SKM-1 (cell line): ENCODE data around the gene NR3C1.

Experiments
- DNase-seq: peaks from one replicate; lab custom pipeline; 2025; ENCODE audit not compliant: unreplicated experiment; lab: John Stamatoyannopoulos, UW

The NR3C1 gene

DNA sequence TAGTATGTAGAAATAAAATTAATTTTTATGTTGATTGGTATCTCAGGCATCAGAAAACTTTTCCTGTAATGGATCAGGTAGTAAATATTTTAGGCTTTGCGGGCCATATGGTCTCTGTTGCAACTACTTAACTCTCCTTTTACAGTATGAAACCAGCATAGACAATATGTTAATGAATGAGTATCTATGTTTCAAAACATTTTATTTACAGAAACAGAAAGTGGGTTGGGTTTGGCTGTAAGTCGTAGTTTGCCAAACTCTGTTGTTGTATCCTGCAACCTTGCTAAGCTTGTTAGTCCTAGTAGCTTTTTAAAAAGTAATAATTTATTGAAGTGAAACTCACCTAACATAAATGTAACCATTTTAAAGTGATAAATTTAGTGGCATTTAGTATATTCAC is 132.1 kb downstream of the NR3C1 start:
- no peak for DNase-seq

DNA sequence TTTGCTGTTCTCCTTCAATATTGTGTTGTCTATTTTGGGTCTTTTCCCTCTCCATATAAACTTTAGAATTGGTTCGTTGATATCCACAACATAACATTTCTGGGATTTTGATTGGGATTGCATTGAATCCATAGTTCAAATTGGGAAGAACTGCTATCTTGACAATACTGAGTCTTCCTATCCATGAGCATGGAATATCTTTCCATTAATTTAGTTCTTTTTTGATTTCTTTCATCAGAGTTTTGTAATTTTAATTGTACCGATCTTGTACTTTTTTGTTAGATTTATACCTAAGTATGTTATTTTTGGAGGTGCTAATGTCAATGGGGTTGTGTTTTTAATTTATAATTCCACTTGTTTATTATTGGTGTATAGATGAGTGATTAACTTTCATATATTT is 135.1 kb downstream of the NR3C1 start:
- DNase-seq: no peak

DNA sequence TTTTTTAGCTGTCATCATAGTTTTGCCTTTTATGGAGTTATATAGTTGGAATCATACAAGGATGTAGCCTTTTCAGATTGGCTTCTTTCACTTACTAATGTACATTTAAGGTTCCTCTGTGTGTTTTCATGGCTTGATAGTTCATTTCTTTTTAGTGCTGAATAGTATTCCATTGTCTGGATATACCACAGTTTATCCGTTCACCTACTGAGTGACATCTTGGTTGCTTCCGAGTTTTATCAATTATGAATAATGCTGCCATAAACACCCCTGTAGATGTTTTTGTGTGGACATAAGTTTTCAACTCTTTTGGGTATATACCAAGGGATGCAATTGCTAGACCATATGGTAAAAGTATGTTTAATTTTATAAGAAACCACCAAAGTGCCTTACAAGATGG is 136.3 kb downstream of the NR3C1 start:
- no peak for DNase-seq

DNA sequence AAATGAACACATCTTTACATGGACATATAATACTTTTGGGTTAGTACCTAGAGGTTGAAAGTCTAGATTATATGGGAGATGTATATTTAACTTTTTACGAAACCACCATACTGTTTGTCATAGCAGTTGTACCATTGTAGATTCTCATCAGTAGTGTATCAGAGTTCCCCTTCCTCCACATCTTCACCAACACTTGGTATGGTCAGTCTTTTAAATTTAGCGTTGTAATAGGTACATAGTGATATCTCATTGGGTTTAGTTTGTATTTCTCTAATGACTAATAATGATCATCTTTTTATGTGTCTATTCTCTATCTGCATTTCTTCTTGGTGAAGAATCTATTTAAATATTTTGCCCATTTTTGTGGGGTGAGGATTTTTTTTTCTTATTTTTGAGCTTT is 137.5 kb downstream of the NR3C1 start:
- DNase-seq: no peak

DNA sequence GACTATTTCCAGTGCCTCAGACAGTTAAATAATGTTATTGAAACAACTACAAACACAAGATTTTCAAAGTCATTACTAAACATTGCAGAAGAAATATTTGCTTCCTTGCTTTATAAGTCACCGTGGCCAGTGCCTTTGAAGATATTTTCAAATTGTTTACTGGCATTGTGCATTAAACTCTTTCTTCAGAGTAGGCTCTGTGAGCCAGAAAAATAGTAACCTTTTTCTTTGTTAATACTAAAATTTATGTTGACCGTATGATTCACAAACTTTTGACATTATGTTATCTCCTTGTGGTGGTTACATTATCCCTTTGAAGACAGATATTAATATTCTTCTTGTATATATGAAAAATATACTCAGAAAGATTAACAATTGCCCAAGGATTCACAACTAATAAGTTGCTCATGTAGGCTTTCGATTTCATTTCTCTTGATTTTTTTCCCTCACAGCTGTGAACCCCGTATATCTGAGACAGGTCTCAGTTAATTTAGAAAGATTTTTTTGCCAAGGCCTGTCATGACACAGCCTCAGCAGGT is 140.1 kb downstream of the NR3C1 start:
- no peak for DNase-seq

DNA sequence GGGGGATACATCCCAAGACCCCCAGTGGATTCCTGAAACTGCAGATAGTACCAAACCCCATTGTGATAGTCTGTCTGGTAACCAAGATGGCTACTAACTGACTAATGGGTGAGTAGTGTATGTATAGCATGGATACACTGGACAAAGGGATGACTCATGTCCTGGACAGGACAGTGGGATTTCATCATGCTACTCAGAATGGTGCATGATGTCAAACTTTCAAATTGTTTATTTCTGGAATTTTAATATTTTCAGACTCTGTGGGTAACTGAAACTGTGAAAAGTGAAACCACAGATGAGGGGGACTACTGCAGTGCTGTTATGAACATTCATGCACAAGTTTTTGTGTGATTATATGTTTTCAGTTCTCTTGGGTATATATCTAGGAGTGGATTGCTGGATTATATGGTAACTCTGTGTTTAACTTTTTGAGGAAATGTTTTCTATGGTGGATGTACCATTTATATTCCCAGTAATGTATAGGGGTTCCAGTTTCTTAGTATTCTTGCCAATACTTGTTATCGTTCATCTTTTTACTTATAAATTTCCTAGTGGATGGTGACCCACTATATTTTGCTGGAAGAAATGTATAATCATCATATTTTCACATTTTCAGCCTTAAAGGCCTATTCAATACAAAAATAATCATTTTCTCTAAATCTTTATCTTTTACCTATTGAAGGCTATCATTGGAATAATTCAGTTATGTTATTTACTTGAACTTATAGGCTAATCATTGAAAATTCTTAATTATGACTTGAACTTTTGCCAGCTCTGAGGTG is 140.9 kb downstream of the NR3C1 start:
- no peak for DNase-seq

DNA sequence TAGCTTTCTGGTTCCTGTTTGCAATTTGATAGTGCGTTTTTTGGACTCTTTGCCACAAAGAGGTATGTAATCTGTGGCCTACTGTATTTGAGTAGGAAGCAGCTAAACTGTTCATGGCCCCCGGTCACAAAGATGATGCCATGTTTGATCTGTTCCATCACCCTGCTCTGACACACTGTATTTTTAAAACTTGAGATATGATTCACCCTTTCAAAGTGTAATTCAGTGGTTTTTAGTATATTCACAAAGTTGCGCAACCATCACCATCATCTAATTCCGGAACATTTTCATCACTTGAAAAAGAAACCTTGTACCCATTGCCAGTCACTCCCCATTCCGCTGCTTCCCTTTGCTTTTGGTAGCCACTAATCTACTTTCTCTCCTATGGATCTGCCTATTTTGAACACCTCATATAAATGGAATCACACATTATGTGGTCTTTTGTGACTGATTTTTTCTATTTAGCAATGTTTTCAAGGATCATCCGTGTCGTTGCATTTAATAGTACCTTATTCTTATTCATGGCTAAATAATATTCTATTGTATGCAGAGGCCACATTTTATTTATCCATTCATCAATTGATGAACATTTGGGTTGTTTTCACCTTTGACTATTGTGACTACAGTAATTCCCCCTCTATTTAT is 141.6 kb downstream of the NR3C1 start:
- no peak for DNase-seq

DNA sequence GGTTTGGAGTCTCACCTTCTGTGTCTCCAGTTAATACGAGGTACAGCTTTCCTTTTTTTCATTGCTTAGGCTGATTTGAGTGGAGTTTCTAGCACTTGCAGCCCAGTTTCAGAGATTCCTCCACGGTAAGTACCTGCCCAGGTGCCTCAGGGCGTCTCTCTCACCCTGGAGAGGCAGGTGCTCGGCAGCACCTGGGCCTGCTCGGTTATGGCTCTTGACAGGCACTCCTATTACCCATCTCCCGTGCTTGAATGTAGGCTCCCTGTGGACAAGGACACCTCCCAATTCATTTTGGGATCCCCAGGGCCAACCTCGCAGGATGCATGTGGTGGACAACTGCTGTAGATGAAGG is 144.3 kb downstream of the NR3C1 start:
- DNase-seq: no peak

DNA sequence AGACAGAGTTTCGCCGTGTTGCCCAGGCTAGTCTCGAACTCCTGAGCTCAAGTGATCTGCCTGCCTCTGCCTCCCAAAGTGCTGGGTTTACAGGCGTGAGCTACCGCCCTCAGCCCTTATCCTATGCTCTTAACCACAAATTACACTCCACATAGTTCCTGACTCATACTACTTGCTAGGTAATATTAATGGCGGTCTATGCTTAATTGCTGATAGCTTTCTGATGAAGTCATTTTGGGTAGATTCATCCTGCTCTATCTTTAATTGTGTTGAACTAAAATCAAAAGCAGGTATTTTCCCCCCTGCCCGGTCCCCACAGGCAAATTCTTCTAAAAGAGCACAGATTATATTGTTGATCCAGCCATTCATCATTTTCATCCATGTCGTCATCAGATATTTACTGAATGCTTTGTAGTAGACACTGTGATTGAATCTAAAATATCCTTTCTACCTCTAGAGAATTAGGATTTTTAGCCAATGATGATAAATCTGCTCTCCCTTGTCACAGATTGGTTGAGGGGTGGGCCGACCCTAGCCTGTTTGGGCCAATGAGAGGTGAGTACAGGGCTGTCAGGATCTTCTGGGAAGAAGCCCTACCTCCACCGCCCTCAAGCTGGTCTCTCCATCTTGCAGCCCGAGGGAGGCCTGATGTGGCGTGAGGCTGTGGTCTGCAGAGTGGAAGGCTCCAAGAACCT is 144.8 kb downstream of the NR3C1 start:
- DNase-seq: no peak

DNA sequence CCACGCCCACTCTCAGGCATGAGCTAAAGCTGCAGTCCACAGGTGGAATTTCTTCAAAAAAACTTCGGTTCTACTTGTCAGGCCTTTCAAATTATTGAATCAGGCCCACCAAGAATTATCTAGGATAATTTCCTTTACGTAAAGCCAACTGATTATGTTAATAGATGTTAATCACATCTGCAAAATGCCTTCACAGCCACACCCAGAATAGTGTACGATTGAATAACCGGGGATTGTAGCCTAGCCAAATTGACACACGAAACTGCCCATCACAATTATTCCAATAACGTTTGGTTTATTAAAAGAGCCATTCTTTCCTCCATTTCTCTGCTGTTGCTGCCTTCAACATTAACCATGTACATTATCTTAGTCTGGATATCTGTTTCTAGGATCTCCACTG is 148.7 kb downstream of the NR3C1 start:
- no peak for DNase-seq

DNA sequence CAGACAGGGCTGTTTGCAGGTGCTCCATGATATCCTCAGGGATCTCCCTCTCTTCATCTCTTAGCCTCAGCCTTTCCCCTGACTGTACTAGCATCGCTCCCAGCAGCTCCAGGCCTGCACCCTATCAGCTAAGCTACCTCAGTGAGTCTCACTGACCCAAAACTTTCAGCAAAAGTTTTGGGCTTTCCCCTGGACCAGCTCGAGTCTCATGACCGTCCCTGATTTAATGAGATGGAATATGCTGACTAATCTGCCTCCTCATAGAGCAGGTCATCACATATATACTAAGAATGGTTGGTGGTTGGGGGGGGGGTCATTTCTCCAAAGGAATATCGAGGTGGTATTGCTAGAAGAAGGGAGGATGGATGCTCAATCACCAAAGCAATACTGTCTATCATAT is 151.5 kb downstream of the NR3C1 start:
- DNase-seq: no peak

DNA sequence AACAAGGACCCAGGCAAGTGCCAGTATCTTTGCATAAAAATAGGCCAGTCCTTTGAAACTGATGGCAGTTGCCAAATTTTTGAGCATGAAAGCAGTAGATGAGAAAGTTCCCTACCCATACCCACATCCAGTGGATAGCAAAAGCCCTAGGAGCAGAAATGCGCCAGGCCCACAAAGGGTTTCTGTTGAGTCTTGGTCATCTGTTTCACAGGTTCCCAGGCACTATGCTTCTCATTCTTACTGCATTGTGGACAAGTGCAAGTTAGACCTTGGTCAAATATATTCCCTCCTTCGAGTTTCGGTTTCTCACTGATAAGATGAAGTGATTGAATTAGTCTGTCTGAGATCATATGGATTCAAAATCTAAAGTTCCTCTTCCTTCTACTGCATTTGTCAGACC is 152.3 kb downstream of the NR3C1 start:
- DNase-seq: no peak

DNA sequence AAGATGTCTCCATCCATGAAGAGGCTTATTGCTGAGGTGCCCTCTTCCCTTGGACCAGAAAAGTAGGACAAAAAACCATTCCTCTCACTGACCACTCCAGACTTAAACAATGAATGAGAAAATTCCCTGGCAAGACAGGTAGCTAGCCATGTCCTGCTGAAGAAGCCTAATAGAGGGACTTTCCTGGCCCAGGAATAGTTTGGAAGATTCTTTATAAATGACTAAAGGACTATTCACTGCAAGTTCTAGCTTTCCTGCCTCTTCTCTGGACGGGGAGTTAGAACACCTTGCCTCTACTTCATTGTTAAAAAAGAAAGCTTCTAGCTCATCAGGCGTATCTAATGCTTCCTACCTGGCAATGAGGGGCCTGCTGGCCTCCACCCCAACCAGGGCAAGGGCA is 153.6 kb downstream of the NR3C1 start:
- DNase-seq: no peak

DNA sequence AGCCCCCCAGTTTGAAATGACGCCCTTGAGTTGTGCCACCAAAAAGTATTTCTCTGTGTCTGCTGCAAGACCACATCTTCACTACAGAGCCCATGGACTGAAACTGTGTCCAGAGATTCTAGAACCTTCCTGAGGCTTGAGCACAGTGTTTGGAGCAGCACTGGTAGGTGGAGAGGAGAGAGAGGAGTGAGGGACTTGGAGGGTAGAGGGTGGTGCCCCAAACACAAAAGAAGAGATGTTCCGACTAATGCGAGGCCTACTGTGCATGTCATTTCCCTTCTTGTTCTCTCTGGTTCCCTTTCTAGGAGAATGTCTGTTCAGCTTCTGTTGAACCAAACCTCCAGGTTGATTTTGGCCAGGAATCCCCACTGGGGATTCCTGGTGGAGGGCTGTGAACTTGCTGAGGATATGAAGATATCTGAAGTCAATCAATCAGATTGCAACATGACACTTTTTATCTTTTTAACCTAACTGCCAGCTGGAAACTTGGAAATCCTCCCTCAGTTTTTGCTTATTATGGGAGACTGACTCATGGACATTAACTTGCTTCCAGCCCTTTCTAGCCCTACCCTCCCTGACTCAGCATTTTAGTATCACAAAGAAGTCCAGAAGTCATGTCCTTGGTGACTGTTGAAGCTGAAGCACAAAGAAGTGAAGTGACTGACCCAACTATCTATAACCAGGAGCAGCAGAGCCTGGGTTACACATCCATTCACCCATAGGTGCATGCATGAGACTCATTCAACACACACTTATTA is 154.5 kb downstream of the NR3C1 start:
- no peak for DNase-seq

DNA sequence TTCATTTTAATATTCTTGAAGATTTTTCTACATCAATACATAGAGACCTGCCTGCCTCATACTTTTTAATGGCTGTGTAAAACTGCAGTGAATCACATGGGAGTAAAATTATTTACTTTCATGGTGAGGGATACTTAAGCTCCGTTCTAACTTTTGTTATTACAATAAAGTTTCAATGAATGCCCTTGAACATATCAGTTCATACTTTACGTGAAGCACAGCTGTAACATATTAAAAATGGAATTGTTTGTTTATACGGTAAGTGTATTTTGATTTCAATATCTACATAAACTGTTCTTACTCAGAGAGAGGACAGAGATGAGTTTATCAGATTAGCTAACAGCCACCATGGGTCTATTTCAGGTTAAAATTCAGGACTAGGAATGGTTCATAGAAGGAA is 155.1 kb downstream of the NR3C1 start:
- DNase-seq: no peak

DNA sequence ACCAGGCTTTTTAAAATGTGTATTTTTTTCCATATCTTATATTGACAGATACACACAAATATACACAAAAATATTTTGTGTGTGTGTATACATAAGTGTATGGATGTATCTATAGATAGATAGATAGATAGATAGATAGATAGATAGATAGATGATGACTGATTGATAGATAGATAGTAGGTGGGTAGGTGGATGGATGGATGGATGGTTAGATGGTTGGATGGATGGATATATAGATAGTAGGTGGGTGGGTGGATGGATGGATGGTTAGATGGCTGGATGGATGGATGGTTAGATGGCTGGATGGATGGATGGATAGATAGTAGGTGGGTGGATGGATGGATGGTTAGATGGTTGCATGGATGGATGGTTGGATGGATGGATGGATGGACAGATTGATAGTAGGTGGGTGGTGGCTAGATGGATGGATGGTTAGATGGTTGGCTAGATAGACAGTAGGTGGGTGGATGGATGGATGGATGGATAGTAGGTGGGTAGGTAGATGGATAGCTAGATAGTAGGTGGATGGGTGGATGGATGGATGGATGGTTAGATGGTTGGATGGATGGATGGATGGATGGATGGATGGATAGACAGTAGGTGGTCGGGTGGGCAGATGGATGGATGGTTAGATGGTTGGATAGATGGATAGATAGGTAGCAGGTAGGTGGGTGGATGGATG is 156.2 kb downstream of the NR3C1 start:
- DNase-seq: no peak

DNA sequence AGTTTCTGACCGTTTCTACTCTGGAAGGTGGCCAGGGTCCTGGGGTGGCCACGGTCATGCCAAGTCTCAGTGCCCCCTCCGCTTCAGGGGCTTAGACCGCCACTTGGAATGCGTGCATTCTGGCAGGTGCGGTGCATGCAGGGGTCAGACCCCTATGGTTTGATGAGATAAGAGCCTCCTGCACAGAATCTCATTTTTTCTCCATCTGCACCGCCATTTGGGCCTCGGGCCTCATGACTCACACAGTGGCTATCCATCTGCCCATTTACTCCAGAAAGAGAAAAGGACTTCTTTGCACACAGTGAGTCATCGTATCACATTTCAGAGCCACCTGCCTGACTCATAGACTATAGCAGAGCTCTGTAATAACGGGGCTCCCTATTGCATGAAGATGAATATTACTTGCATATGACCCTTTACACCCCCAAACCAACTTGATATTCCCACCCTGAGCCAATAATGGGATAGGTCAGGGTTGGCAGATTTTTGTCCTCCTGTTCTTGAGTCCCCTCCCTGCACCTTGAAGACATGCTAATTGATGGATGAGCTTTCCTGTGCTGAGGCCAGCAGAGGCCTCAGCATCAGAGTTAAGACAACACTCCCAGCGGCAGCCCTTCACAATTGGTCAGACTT is 157.4 kb downstream of the NR3C1 start:
- DNase-seq: no peak

DNA sequence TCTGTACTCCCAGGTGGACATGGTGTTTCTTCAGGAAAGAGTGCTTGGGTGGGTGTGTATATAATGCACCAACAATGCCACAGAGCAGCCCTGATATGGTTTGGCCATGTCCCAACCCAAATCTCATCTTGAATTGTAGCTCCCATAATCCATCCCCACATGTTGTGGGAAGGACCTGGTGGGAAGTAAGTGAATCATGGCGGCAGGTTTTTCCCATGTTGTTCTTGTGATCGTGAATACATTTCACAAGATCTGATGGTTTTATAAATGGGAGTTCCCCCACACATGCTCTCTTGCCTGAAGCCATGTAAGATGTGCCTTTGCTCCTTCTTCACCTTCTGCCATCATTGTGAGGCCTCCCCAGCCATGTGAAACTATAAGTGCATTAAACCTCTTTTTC is 158.5 kb downstream of the NR3C1 start:
- DNase-seq: no peak

DNA sequence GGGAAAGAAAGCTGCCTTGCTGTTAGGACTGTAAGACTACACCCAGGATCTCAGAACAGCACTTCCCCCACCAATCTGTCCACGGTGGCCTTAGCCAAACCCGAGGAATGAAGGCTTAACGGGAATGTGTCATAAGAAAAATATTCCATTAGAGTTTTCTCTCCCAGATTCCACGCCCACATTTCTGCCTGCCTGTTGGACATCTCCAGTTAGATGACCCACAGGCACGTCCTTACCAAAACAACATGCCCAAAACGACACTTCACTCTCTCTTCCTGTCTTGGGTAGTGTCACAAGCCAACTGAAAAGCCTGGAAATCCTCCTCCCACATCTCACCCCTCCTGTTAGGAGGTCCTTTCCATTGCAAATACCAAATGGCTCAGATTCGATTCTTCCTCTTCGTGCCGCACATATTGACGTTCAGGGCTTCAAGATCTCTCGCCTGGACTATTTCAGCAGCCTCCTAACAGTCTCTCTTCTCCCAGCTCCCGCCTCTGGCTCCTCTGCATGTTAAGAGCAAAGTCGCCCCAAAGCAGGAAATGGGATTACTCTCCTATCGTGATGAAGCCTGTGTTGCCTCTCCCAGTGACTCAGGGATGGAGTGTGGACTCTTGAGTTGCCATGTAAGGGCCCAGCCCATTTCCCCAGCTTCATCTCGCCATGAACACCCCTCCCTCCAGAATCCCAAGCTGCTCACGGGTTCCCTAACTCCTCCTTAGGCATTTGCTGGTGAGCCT is 159.3 kb downstream of the NR3C1 start:
- DNase-seq: no peak

DNA sequence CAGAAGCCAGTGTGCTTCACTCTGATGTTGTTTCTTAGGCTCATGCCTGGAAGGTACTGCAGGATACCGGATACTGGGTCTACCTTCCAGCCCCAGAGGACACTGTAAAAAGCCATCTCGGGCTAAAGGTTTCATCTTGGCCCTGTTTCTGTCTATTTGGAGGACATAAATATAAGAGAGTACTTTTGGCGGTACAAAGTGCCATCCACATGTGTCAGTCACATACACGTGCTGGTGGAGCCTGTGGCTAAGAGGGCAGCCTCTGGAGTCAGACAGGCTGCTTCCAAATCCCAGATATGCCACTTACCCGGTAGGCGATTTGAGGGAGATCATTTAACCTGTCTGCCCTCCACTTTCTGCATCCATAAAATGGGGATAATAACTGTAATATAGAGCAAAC is 160.4 kb downstream of the NR3C1 start:
- no peak for DNase-seq
